Activated CD8-positive, alpha-beta T cell treated with anti-CD3 and anti-CD28 coated beads for 36 hours (primary cell): Measurements from ENCODE around the gene C14orf180. TPM values are rescaled to one million over a fixed set of nuclear protein-coding genes. Genes with fewer than 3 reads are reported as not detected.

Experiments
- ATAC-seq: fragments of 200-7000 bp; cut with Tn5 transposase; one replicate; pipeline ENCODE4 v1.10.0; 2021; ENCODE audit warnings: mild to moderate bottlenecking, moderate library complexity
- CTCF ChIA-PET: fragments of 350-600 bp; sonication (Branson Sonifier 250); formaldehyde crosslinking; loops from one replicate; lab custom pipeline; 2021; ENCODE audit warnings: antibody characterized with exemption; lab: Charles Lee
- POLR2A ChIA-PET: fragments of 350-600 bp; sonication (Branson Sonifier 250); formaldehyde crosslinking; loops from one replicate; lab custom pipeline; 2021; ENCODE audit warnings: antibody characterized with exemption; lab: Charles Lee
- DNase-seq: peaks from one replicate; pipeline ENCODE4 v3.0.0-alpha.2; 2020
- H3K27ac Mint-ChIP-seq: one replicate; pipeline ENCODE4 v1.8.0; 2021; ENCODE audit warnings: mild to moderate bottlenecking, mixed read lengths
- H3K27me3 Mint-ChIP-seq: one replicate; pipeline ENCODE4 v1.8.0; 2021; ENCODE audit warnings: mixed read lengths
- H3K36me3 Mint-ChIP-seq: one replicate; pipeline ENCODE4 v1.8.0; 2021; ENCODE audit warnings: low read depth, mixed read lengths
- H3K4me1 Mint-ChIP-seq: one replicate; pipeline ENCODE4 v1.8.0; 2021; ENCODE audit warnings: low read depth, mixed read lengths
- H3K4me3 Mint-ChIP-seq: one replicate; pipeline ENCODE4 v1.8.0; 2021; ENCODE audit warnings: mild to moderate bottlenecking, moderate library complexity, mixed read lengths
- H3K9me3 Mint-ChIP-seq: one replicate; pipeline ENCODE4 v1.8.0; 2021; ENCODE audit warnings: mixed read lengths
- intact Hi-C: fragments of 100-400 bp; cut with micrococcal nuclease; formaldehyde crosslinking; loops from one replicate; pipeline ENCODE4 v1.10.0; 2022
- total RNA-seq, 2 experiments: library from RNA; stranded (reverse); gene quantifications; one replicate each; pipeline ENCODE4 v1.2.3, GENCODE V29; 2021
- TF ChIP-seq, protein P1 (sequence below): fragments of 200-600 bp; IDR thresholded peaks from one replicate; pipeline ENCODE4 v1.8.0; 2022; ENCODE audit warnings: antibody characterized with exemption, mild to moderate bottlenecking

Gene C14orf180
- total RNA-seq, 2 experiments from 2014 or later: not detected

DNA sequence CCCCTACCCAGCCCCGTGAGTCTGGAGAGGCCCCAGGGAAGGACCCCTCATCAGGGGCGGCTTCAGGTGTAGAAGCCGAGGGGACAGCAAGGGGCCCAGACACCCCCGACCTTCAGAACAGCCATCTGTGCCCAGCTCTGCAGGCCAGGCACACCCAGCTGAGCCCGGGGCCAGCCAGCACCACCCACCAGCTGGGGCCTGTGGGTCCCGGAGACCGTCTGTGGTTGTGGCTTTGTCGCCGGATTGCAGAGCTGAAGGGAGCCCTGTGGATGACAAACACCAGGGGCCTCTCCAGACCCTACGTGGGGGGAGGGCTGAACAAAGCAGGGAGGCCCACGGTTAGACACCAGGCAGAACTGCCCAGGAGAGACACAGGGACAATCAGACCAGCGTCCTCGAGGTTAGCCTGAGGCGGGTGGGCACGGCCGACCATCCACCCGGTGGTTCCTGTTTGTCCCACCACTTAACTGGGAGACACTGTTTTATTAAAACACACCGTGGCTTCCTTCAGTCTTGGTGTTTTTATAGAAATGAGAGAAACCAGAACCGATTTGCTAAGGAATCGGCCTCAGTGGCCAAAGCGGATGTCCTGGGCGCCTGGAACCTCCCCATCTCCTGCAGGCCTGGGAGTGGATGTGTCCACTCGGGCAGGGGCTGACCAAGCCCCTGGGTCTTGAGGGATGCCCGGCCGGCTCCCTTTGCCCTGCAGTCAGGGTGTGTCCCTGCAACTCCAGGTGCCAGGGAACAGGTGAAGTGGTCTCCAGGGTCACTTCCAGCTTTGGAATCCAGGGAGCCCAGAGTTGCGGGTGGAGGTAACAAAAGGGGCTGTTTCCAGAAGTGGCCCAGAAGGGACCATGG is 10.0 kb downstream of the C14orf180 start:
- POLR2A ChIA-PET: no interaction called here
- H3K9me3 Mint-ChIP-seq: no peaks in the 10 kb centered on the region
- intact Hi-C loops: no loop called here
- TF ChIP-seq, protein P1, sequence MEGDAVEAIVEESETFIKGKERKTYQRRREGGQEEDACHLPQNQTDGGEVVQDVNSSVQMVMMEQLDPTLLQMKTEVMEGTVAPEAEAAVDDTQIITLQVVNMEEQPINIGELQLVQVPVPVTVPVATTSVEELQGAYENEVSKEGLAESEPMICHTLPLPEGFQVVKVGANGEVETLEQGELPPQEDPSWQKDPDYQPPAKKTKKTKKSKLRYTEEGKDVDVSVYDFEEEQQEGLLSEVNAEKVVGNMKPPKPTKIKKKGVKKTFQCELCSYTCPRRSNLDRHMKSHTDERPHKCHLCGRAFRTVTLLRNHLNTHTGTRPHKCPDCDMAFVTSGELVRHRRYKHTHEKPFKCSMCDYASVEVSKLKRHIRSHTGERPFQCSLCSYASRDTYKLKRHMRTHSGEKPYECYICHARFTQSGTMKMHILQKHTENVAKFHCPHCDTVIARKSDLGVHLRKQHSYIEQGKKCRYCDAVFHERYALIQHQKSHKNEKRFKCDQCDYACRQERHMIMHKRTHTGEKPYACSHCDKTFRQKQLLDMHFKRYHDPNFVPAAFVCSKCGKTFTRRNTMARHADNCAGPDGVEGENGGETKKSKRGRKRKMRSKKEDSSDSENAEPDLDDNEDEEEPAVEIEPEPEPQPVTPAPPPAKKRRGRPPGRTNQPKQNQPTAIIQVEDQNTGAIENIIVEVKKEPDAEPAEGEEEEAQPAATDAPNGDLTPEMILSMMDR: no peak
- no peak overlapping the region for H3K4me3 Mint-ChIP-seq
- ATAC-seq (no peak), DNase-seq (no peak)
- no peak overlapping the region for H3K27ac Mint-ChIP-seq
- H3K36me3 Mint-ChIP-seq: no peaks in the 10 kb centered on the region
- H3K27me3 Mint-ChIP-seq: peaks cover 3% of the 10 kb centered on the region
- CTCF ChIA-PET: no interaction called here
- no peaks in the 10 kb centered on the region for H3K4me1 Mint-ChIP-seq

DNA sequence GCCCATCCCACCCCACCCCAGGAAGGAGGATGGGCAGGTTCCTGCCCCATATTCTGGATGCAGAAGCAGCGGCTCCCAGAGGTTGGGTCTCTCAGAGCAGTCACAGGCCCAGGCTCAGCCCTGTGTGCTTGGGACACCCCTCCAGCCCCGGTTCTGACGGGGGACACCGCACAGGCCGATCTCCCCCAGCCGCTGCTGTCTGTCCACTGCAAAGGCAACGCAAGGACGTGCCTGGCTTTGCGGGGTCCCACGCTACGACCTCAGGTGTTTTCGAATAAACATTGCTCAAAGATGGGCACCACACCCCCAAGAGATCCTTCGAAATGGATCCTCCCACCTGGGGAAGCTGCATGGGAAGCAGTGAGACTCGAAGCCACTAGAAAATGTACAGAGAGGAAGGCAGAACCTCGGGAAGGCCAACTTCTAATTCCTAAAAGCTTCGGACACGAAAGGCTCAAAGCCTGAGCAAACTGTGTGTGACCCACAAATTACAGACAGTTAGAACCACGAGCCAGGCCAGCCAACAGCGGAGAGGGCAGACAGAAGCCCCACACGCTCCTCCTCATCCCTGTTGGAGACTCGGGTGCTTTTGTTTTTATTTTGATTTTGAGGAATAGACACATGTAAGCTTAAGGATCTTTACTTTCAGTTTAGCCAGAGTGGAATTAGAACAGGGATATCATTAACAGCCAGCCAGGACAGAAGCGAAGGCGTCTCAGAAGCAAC is 10.8 kb downstream of the C14orf180 start:
- CTCF ChIA-PET: no interaction called here
- ATAC-seq: no peak
- POLR2A ChIA-PET: no interaction called here
- no peaks in the 10 kb centered on the region for H3K4me1 Mint-ChIP-seq
- peaks cover 3% of the 10 kb centered on the region for H3K27me3 Mint-ChIP-seq
- H3K27ac Mint-ChIP-seq: no peak overlapping the region
- intact Hi-C loops: no loop called here
- TF ChIP-seq, protein P1: no peak
- H3K9me3 Mint-ChIP-seq: no peaks in the 10 kb centered on the region
- H3K36me3 Mint-ChIP-seq: no peaks in the 10 kb centered on the region
- no peak overlapping the region for H3K4me3 Mint-ChIP-seq
- no peak for DNase-seq

DNA sequence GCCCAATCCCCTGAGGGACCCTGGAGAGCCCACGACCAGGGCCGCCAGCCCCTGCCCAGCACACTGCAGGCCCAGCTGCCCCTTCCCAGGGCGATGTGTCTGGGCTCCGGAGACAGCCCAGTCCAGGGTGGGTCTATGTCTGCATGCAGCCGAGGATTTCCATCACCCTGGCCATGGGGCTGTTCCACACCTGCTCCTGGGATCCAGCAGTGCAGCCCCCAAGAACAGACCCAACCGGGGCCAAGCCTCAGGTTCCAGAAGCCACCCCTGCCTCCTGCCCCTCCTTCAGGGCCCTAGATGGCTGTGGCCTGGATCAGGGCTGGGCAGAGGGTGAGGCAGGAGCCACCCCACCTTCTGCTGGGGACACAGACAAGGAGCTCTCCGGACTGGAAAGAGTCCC is 11.5 kb downstream of the C14orf180 start:
- H3K36me3 Mint-ChIP-seq: no peaks in the 10 kb centered on the region
- H3K4me3 Mint-ChIP-seq: no peak overlapping the region
- intact Hi-C loops: no loop called here
- CTCF ChIA-PET: no interaction called here
- TF ChIP-seq, protein P1: no peak
- ATAC-seq (no peak), DNase-seq (no peak)
- H3K27me3 Mint-ChIP-seq: peaks cover 3% of the 10 kb centered on the region
- no peaks in the 10 kb centered on the region for H3K4me1 Mint-ChIP-seq
- H3K9me3 Mint-ChIP-seq: no peaks in the 10 kb centered on the region
- H3K27ac Mint-ChIP-seq: no peak overlapping the region
- POLR2A ChIA-PET: no interaction called here

DNA sequence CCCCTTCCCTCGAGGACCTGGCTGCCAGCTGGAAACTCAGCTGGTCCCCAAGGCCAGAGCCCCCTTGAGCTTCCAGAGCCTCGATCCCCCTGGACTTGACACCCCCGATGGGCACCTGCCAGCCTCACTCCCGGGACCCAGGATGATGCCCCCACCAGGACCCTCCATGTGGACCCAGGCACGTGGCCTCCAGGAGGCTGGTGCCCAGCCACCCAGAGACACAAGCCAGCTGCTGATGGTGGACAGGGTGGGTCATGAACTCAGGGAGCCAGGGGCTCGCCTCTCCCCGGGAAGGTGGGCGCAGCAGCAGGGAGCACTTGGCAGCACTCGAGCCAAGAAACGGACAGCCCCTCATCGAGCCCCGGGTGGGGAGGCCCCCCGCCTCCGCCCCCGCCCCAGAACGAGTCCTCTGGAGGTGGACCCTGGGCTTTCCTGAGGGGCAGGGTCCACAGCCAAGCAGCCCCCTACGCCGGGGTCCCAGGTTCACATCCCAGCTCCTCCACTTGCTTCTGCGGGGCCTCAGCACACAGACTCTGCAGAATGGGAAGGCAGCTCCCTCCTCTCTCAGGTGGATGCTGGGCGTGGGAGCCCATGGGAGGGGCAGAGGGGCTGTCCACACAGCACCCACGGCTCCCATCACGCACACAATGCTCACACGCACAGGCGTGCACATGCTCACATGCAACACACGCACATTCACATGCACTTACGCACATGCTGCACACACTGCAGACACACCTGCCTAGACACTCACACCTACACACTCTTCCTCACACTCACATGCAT is 12.1 kb downstream of the C14orf180 start:
- ChIA-PET POLR2A (no interaction called here), CTCF (no interaction called here)
- Mint-ChIP-seq H3K27ac (no peak overlapping the region), H3K36me3 (no peaks in the 10 kb centered on the region), H3K9me3 (no peaks in the 10 kb centered on the region), H3K4me1 (no peaks in the 10 kb centered on the region), H3K27me3 (peaks cover 3% of the 10 kb centered on the region), H3K4me3 (no peak overlapping the region)
- ATAC-seq: no peak
- intact Hi-C loops: no loop called here
- TF ChIP-seq, protein P1: no peak
- no peak for DNase-seq
